Left lung (tissue), 10 donors: ENCODE measurements around the gene ZNF611. TPM values are rescaled to one million over a fixed set of nuclear protein-coding genes. Genes with fewer than 3 reads are reported as not detected.
"Not testable (repeated sequence)": the region's sequence is repeated elsewhere in the genome, so short reads cannot be mapped to it uniquely, and the experiment has no call there.

Source experiments
- ATAC-seq: fragments of 200-7000 bp; cut with Tn5 transposase; one replicate; pipeline ENCODE4 v1.9.1; 2020; ENCODE audit warnings: moderate library complexity
- DNase-seq, 4 donors: peaks; one replicate each; pipeline ENCODE4 v3.0.0-alpha.2; 2013 to 2020
- H3K27ac ChIP-seq, 2 donors: fragments of 200-600 bp; sonication (generic) in 1 of 2; one replicate each; pipeline versions ENCODE4 v1.5.0 to v1.8.0; 2020 to 2021
- H3K27me3 ChIP-seq, 2 donors: fragments of 200-600 bp; sonication (generic) in 1 of 2; one replicate each; pipeline versions ENCODE4 v1.5.0 to v1.8.0; 2020 to 2021
- H3K36me3 ChIP-seq, 2 donors: fragments of 200-600 bp; sonication (generic) in 1 of 2; one replicate each; pipeline versions ENCODE4 v1.5.0 to v1.8.0; 2020 to 2021
- H3K4me1 ChIP-seq, 2 donors: fragments of 200-600 bp; one replicate each; pipeline ENCODE4 v1.8.0; 2021
- H3K4me3 ChIP-seq, 2 donors: fragments of 200-600 bp; sonication (generic) in 1 of 2; one replicate each; pipeline versions ENCODE4 v1.5.0 to v1.8.0; 2020 to 2021; ENCODE audit warnings: mild to moderate bottlenecking in 1 of 2
- H3K9me3 ChIP-seq, 2 donors: fragments of 200-600 bp; sonication (generic) in 1 of 2; one replicate each; pipeline versions ENCODE4 v1.5.0 to v1.8.0; 2020 to 2021
- CTCF ChIP-seq, 2 donors: fragments of 200-600 bp; sonication (generic) in 1 of 2; IDR thresholded peaks; one replicate each; pipeline versions ENCODE4 v1.5.0 to v1.8.0; 2021; ENCODE audit warnings: antibody characterized with exemption in 2 of 2
- intact Hi-C, 2 donors: fragments of 100-400 bp; cut with DNase I; formaldehyde crosslinking; loops; one replicate each; pipeline versions ENCODE4 v1.11.2 to v1.14.2; 2022
- polyA plus RNA-seq, 6 donors: library from polyadenylated mRNA; unstranded; fragments of 120-200 nt; gene quantifications; one replicate each; pipeline ENCODE4 v1.2.1, GENCODE V29; 2013; ENCODE audit not compliant: insufficient read length in 6 of 6
- total RNA-seq, 2 donors: library from RNA; stranded (reverse); fragmentation: NEBNext Ultra II Directional; extraction: Animal tissue kit (Norgen Biotek cat#: 25700); gene quantifications; one replicate each; pipeline ENCODE4 v1.2.1, GENCODE V29; 2021
- donor health status: DM: no; HTN: yes; CAD: no.
- donor health status: DM: no; HTN: no; CAD: no.

Gene ZNF611
- total and polyA plus RNA-seq, 8 donors = 14.1 to 26.6 (median 16.0) TPM

DNA sequence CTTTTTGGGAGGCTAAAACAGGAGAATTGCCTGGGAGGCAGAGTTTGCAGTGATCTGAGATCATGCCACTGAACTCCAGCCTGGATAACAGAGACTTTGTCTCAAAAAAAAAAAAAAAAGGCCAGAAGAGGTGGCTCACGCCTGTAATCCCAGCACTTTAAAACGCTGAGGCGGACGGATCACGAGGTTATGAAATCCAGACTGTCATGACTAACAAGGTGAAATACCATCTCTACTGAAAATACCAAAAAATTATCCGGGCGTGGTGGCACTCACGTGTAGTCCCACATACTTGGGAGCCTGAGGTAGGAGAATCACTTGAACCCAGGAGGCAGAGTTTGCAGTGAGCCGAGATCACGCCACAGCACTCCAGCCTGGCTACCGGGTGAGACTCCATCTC is 39.9 kb downstream of the ZNF611 start:
- Histone ChIP-seq H3K4me1 (peaks cover 3 to 6% of the 10 kb centered on the region in 2 donors), H3K4me3 (no peak overlapping the region), H3K36me3 (no peaks in the 10 kb centered on the region), H3K9me3 (peaks cover 0 to 2% of the 10 kb centered on the region in 2 donors), H3K27me3 (no peaks in the 10 kb centered on the region), H3K27ac (no peak overlapping the region)
- no peak for TF ChIP-seq CTCF (IDR thresholded peaks at IDR 0.05)
- ATAC-seq = no peak
- intact Hi-C loops = no loop called here
- no peak for DNase-seq

DNA sequence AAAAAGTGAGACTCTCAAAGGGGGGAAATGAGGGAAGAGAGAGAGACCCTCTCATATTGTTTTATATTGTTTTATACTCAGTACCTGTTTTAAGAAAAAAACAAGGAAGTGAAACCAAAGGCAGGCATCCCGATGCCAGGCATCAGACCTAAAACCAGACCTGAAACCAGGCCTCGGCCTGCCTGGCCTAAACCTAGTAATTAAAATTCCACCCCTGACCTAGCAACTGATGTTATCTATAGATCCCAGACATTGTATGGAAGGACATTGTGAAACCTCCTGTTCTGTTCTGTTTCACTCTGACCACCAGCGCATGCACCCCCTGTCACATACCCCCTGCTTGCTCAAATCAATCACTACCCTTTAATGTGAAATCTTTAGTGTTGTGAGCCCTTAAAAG is 40.6 kb downstream of the ZNF611 start:
- H3K36me3 ChIP-seq, H3K4me1 ChIP-seq, H3K9me3 ChIP-seq, H3K4me3 ChIP-seq, H3K27me3 ChIP-seq, intact Hi-C loops, H3K27ac ChIP-seq, DNase-seq, ATAC-seq: not testable (repeated sequence)

- no peaks in the 10 kb centered on the region for H3K36me3 ChIP-seq
- no peak for DNase-seq
Observed at GRCh38 chr19:52692431-52693008, 42.3 kb downstream of the ZNF611 start.

DNA sequence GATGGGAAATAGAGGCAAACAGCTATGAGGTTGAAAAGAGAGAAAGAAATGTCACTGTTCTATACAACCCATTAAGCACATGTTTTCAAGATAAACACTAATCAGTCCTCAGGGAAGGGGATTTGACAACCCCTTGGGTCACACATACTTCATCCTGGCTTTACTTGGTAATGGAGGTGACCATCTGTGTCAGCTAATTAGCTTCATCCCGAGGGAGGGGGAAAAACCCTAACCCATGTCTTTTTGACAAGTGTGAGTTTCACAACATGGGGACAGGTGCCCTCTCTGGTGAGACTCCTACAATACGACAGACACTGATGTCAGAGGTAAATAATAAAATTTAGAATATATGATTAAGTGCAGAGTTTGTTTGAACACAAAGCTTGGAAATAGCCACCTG is 43.1 kb downstream of the ZNF611 start:
- intact Hi-C loops = no loop called here
- Histone ChIP-seq H3K4me1 (peaks cover 3 to 20% of the 10 kb centered on the region in 2 donors), H3K27me3 (no peaks in the 10 kb centered on the region), H3K36me3 (no peaks in the 10 kb centered on the region), H3K4me3 (no peak overlapping the region), H3K9me3 (no peaks in the 10 kb centered on the region), H3K27ac (no peak overlapping the region)
- no peak for DNase-seq
- ATAC-seq = no peak
- TF ChIP-seq CTCF (IDR thresholded peaks at IDR 0.05) = no peak

More at GRCh38 chr19:52692431-52693008, 42.3 kb downstream of the ZNF611 start:
- intact Hi-C loops = no loop called here
- Histone ChIP-seq H3K4me1 (peaks cover 3 to 20% of the 10 kb centered on the region in 2 donors), H3K9me3 (no peaks in the 10 kb centered on the region), H3K27me3 (no peaks in the 10 kb centered on the region), H3K4me3 (no peak overlapping the region), H3K27ac (no peak overlapping the region)
- TF ChIP-seq CTCF (IDR thresholded peaks at IDR 0.05) = no peak
- ATAC-seq = no peak

DNA sequence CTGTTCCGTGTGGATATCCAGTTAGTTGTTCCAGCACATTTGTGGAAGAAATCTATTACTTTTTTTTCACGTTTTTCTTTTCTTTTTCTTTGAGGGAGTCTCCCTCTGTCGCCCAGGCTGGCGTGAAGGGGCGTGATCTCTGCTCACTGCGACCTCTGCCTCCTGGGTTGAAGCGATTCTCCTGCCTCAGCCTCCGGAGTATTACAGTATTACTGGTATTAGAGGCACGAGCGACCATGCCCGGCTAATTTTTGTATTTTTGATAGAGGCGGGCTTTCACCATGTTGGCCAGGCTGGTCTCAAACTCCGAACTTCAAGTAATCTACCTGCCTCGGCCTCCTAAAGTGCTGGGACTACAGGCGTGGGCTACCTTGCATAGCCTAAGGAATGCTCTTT is 43.6 kb downstream of the ZNF611 start:
- no peak for DNase-seq
- intact Hi-C loops = no loop called here
- peak overlapping the region; percentile 88 to 95 for H3K27ac ChIP-seq
- no peaks in the 10 kb centered on the region for H3K9me3 ChIP-seq
- H3K4me1 ChIP-seq = peaks cover 3 to 20% of the 10 kb centered on the region in 2 donors
- H3K36me3 ChIP-seq = no peaks in the 10 kb centered on the region
- no peak for ATAC-seq
- no peaks in the 10 kb centered on the region for H3K27me3 ChIP-seq
- no peak for TF ChIP-seq CTCF (IDR thresholded peaks at IDR 0.05)
- H3K4me3 ChIP-seq = peak overlapping the region; percentile 57 to 72
